DND-41 (cell line): ENCODE results near the gene PITPNC1.
"Not testable (repeated sequence)": the region's sequence is repeated elsewhere in the genome, so short reads cannot be mapped to it uniquely, and the experiment has no call there.

Source experiments
- ATAC-seq: fragments of 200-7000 bp; cut with Tn5 transposase; 3 replicates; pipeline ENCODE4 v1.9.1; 2021; ENCODE audit warnings: low read depth; ENCODE audit not compliant: insufficient read depth
- DNase-seq: peaks from one replicate; pipeline ENCODE4 v3.0.0-alpha.2; 2020
- H2AFZ ChIP-seq: 2 replicates; pipeline ENCODE4 v1.6.0; 2012; ENCODE audit warnings: low read depth, low read length
- H3K27ac ChIP-seq: 2 replicates; pipeline ENCODE4 v1.5.1; 2012; ENCODE audit warnings: low read length, inconsistent platforms
- H3K27me3 ChIP-seq: fragments of 200-600 bp; sonication (generic); 2 replicates; pipeline ENCODE4 v1.6.0; 2012; ENCODE audit warnings: low read length, mild to moderate bottlenecking, inconsistent platforms; ENCODE audit not compliant: insufficient read depth, poor library complexity
- H3K36me3 ChIP-seq: 2 replicates; pipeline ENCODE4 v1.5.1; 2012; ENCODE audit warnings: low read length, inconsistent platforms; ENCODE audit not compliant: insufficient read depth
- H3K4me1 ChIP-seq: 2 replicates; pipeline ENCODE4 v1.5.1; 2012; ENCODE audit warnings: mild to moderate bottlenecking, low read length; ENCODE audit not compliant: insufficient read depth
- H3K4me2 ChIP-seq: 2 replicates; pipeline ENCODE4 v1.6.0; 2012; ENCODE audit warnings: mild to moderate bottlenecking, moderate library complexity, low read length, inconsistent platforms; ENCODE audit not compliant: insufficient read depth
- H3K4me3 ChIP-seq, 2 experiments: fragments of 200-600 bp in 1 of 2; shearing (Covaris generic) in 1 of 2; 2 replicates each; pipeline ENCODE4 v1.5.1; 2012 to 2016; ENCODE audit warnings: inconsistent platforms in 2 of 2, low read length in 2 of 2, mild to moderate bottlenecking in 2 of 2, low read depth in 1 of 2, moderate library complexity in 1 of 2
- H3K79me2 ChIP-seq: 2 replicates; pipeline ENCODE4 v1.6.0; 2012; ENCODE audit warnings: low read length, inconsistent platforms; ENCODE audit not compliant: insufficient read depth
- H3K9ac ChIP-seq: 2 replicates; pipeline ENCODE4 v1.6.0; 2012; ENCODE audit warnings: low read depth, mild to moderate bottlenecking, inconsistent platforms, low read length, moderate library complexity
- H3K9me3 ChIP-seq: 2 replicates; pipeline ENCODE4 v1.5.1; 2012; ENCODE audit warnings: low read length, moderate library complexity, mild to moderate bottlenecking, inconsistent platforms; ENCODE audit not compliant: insufficient read depth, severe bottlenecking
- H4K20me1 ChIP-seq: 2 replicates; pipeline ENCODE4 v1.6.0; 2012; ENCODE audit warnings: low read length; ENCODE audit not compliant: insufficient read depth
- CTCF ChIP-seq: IDR thresholded peaks from 2 replicates; pipeline ENCODE4 v1.5.1; 2012; ENCODE audit warnings: borderline replicate concordance, low read length, moderate library complexity, mild to moderate bottlenecking; ENCODE audit not compliant: poor library complexity, severe bottlenecking; ENCODE audit errors: extremely low read depth
- EZH2 ChIP-seq: IDR thresholded peaks from 3 replicates; pipeline ENCODE4 v1.6.1; 2012; ENCODE audit warnings: borderline replicate concordance, low read depth, mild to moderate bottlenecking, moderate library complexity, low read length, inconsistent platforms; ENCODE audit not compliant: severe bottlenecking

PITPNC1 gene

DNA sequence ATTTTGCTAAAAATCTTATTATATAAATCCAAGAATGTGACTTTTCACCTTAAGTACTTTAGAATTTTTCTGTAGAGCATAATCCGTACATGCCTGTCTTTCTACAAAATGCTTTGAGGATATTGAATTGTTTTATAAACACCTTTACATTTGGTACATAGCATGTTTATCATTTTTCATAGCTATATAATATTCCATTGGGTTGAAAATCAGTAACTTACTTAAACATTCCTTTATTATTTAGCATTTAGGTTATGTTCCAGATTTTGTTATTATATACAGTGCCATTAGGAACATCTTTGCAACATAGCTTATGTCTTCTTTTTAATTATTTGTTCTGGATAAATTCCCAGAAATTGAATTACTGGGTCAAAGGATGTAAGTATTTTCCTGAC lies 323.6 kb downstream of the PITPNC1 start:
- no peak for DNase-seq
- TF ChIP-seq CTCF (no peak), EZH2 (no peak)

GRCh38 chr17:67702861-67703260 lies 325.8 kb downstream of the PITPNC1 start:
- not testable (repeated sequence) for H3K4me1 ChIP-seq, H3K9me3 ChIP-seq, H3K4me3 ChIP-seq, H2AFZ ChIP-seq, H3K27me3 ChIP-seq, H3K79me2 ChIP-seq, H4K20me1 ChIP-seq, H3K4me2 ChIP-seq, ATAC-seq, H3K27ac ChIP-seq, H3K36me3 ChIP-seq, DNase-seq, H3K9ac ChIP-seq

More for the DNA sequence above, 323.6 kb downstream of the PITPNC1 start:
- no peaks in the 10 kb centered on the region for H4K20me1 ChIP-seq
- H3K27me3 ChIP-seq = no peaks in the 10 kb centered on the region
- H3K4me2 ChIP-seq = no peak overlapping the region
- no peaks in the 10 kb centered on the region for H3K4me1 ChIP-seq
- no peaks in the 10 kb centered on the region for H3K9me3 ChIP-seq
- H3K36me3 ChIP-seq = no peaks in the 10 kb centered on the region
- ATAC-seq = no peak
- no peak overlapping the region for H3K4me3 ChIP-seq
- H3K79me2 ChIP-seq = no peaks in the 10 kb centered on the region
- no peak overlapping the region for H3K27ac ChIP-seq
- H2AFZ ChIP-seq = no peak overlapping the region
- H3K9ac ChIP-seq = no peak overlapping the region

DNA sequence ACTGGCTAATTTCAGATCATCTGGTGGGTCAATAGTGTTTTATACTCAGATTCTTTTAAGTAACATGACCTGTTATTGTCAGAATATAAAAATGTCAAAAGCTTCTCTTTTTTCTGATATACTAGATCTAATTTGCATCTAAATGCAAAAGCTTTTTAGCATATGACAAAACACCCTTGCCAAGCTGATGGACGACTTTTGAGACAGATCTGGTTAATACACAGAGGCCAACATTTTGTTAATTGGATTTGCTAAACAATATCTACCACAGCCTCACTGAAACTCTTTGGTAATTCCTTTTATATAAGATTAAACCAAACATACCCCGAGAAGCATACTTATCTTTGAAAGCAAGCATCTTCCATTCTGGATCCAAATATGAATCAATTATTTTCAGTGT lies 330.4 kb downstream of the PITPNC1 start:
- no peak overlapping the region for H3K9ac ChIP-seq
- DNase-seq (no peak), ATAC-seq (no peak)
- H3K4me2 ChIP-seq = no peak overlapping the region
- H3K36me3 ChIP-seq = no peaks in the 10 kb centered on the region
- no peaks in the 10 kb centered on the region for H3K79me2 ChIP-seq
- no peak for TF ChIP-seq EZH2
- H3K9me3 ChIP-seq = no peaks in the 10 kb centered on the region
- no peak overlapping the region for H3K4me3 ChIP-seq
- H2AFZ ChIP-seq = no peak overlapping the region
- no peak overlapping the region for H3K27ac ChIP-seq
- no peaks in the 10 kb centered on the region for H3K27me3 ChIP-seq
- no peaks in the 10 kb centered on the region for H3K4me1 ChIP-seq
- H4K20me1 ChIP-seq = no peaks in the 10 kb centered on the region

GRCh38 chr17:67708378-67708777 lies 331.3 kb downstream of the PITPNC1 start:
- Histone ChIP-seq H3K27me3 (no peaks in the 10 kb centered on the region), H3K9ac (no peak overlapping the region), H2AFZ (no peak overlapping the region), H4K20me1 (no peaks in the 10 kb centered on the region), H3K36me3 (no peaks in the 10 kb centered on the region), H3K9me3 (no peaks in the 10 kb centered on the region), H3K79me2 (no peaks in the 10 kb centered on the region), H3K4me2 (no peak overlapping the region), H3K27ac (no peak overlapping the region), H3K4me1 (no peaks in the 10 kb centered on the region), H3K4me3 (no peak overlapping the region)
- DNase-seq (no peak), ATAC-seq (no peak)
- TF ChIP-seq EZH2 (no peak), CTCF (no peak)

DNA sequence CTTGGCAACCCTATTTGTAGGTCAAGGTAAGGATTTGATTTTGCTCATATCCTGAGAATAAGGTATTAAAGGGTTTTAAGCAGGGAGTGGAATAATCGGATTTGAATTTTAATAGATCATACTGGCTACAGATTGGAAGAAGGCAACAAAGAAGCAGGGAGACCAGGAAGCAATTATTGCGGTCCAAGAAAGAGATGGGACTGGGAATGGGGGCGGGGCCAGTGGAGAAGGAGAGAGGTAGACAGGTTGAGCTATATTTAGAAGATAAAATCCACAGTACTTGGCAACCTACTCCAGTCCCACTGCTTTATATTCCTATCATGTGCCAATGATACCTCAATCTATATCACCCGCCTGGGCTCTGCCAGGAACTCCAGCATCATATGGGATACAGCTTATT lies 334.8 kb downstream of the PITPNC1 start:
- no peaks in the 10 kb centered on the region for H4K20me1 ChIP-seq
- no peak overlapping the region for H2AFZ ChIP-seq
- no peak overlapping the region for H3K9ac ChIP-seq
- peaks cover 6% of the 10 kb centered on the region for H3K4me1 ChIP-seq
- TF ChIP-seq CTCF (no peak), EZH2 (no peak)
- H3K79me2 ChIP-seq = no peaks in the 10 kb centered on the region
- DNase-seq = no peak
- no peaks in the 10 kb centered on the region for H3K9me3 ChIP-seq
- H3K4me3 ChIP-seq = no peak overlapping the region
- no peak overlapping the region for H3K4me2 ChIP-seq
- no peaks in the 10 kb centered on the region for H3K36me3 ChIP-seq
- H3K27me3 ChIP-seq = no peaks in the 10 kb centered on the region
- ATAC-seq = no peak
- H3K27ac ChIP-seq = no peak overlapping the region
